Dermis microvascular lymphatic vessel endothelial cell (primary cell): ENCODE measurements around the gene CELA1. TPM values are rescaled to one million over a fixed set of nuclear protein-coding genes. Genes with fewer than 3 reads are reported as not detected.
A peak's percentile ranks its signal among the peaks of the same experiment; 100 is the strongest.
"Not testable (repeated sequence)": the region's sequence is repeated elsewhere in the genome, so short reads cannot be mapped to it uniquely, and the experiment has no call there.

Source experiments
- DNase-seq, 2 donors: peaks; one replicate each; pipeline versions ENCODE4 v3.0.0 to v3.0.0-alpha.2; 2010; ENCODE audit warnings: low read depth in 2 of 2
- total RNA-seq: library from RNA; depleted of rRNA; stranded (reverse); fragments of >200 nt; gene quantifications from 2 replicates; pipeline ENCODE4 v1.2.1, GENCODE V29; 2014

The CELA1 gene
- total RNA-seq, 1 donor from 2014 or later = not detected

DNA sequence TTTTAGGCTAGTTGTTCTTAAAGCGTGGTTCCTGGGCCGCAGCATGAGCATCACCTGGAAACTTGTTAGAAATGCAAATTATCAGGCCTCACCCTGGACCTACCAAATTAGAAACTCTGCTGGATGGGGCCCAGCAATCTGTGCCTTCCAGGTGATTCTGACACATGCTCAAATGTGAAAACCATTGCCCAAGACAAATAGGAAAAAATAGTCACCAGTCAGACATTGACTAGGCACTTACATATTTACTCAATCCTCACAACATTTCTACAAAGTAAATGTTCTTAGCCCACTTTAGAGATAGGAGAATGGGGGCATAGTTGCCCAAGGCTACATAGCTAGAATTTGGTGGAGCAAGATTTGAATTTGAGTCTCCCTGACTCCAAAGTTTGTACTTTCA is 3.3 kb downstream of the CELA1 start:
- DNase-seq = no peak

DNA sequence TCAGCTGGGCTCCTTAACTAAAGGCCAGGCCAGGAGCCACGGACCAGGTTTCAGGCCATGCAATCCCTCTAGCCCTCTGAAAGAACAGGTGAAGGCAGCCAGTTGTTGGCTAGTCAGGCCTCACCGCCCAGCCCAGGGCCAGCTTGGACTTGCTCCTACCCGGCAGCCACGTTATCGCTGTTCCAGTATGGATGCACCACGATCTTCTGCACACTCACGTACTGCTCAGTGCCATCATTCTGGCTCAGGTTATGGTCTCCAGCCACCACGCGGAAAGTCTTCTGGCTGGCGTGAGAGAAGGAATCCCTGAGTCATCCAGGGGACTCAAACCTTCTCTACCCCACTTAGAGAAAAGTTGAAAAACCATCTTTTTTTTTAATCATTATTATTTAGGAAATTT is 4.1 kb downstream of the CELA1 start:
- no peak for DNase-seq

DNA sequence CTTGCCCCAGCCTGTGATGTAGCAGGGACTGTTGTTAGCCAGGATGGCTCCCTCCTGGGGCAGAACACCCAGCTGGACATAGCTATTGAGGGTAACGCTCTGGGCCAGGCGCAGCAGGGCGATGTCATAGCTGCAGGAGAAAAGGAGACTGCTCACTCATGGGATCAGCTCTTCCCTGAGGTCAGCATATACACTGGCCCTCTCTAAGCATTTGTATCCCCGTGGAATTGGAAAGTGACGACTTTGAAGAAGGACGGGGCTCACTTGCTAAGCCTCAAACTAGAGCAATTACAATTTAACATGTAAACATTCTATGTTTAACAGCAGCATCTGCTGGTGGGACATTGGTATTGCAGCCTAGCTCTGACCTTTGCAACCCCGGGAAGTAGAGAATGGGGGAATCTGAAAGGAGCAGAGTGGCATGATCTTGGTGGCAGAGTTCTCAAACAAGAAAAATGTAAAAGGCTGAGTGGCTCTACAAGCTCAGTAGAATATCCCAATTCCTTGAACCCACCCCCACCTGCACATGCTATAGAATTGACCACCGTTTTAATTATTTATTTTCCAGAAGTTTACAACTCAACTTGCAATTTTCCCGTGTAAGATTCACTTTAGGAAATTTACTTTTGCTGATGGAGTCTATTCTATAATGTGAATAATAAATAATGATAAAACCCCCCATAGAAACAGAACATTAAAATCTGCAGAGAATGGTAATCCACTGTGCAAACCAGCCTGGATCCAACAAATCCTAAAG is 5.0 kb downstream of the CELA1 start:
- DNase-seq = peak; percentile 49 to 66

DNA sequence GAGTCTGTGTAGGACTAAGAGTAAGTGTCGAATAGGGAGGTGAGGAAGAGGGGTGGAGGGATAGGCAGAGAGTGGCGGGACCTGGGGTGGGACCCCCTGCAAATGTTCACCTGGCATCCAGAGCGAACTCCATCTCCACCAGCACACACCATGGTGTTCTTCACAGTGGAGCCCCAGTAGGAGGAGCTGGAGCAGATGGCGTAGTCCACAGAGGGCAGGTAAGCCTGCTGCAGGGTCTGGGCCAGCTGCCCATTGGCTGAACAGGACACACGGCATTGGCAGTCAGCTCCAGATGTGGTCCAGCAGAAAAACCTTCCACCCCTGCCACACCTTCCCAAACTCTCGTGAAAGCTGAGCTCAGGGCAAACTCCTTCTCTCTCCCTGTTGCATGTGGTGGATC is 6.7 kb downstream of the CELA1 start:
- DNase-seq = no peak

DNA sequence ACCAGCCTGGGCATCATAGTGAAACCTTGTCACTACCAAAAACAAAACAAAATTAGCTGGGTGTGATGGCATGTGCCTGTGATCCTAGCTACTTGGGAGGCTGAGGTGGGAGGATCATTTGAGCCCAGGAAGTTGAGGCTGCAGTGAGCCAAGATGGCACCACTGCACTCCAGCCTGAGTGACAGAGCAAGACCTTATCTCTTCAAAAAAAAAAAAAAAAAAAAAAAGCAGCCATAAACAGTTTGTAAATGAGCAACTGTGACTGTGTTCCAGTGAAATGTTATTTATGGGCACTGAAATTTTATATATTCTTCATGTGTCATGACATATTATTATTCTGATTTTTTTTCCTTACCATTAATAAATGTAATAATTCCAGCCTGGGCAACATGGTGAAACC is 9.1 kb downstream of the CELA1 start:
- not testable (repeated sequence) for DNase-seq

DNA sequence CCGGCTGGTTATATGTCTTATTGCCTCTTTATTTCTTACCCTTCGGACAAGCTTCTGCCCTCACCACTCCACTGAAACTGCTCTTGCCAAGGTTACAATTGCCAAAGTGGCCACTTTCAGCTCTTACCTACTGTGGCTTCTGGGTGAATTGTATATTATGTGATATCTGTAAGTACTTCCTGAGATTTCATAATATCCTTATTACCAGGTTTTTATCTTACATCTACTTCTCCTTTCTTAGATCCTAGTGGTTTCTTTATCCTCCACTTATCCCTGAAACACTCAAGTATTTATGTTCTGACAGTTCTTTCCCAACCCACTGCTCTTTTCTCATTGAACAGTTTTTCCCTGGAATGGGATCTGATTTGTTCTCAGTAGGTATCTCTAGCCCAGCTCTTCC is 10.5 kb downstream of the CELA1 start:
- DNase-seq = no peak

DNA sequence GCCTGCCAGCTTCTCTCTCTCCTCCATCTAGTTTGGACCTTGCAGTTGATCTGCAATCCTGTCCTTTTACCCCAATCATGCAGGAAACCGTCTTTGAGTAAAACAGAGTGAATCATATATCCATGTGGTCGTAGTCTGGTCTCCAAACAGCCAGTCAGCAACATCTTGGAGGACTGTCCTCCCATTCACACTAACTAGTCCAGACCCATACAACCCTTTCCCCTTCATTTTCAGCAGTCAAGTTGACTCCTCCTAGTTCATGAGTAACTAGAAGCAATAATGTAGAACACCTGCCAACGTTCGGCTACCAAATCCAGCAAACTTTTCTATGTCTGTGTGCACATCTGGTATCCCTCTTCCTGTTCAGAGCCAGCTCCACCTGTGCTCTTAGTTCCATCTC is 11.7 kb downstream of the CELA1 start:
- no peak for DNase-seq

DNA sequence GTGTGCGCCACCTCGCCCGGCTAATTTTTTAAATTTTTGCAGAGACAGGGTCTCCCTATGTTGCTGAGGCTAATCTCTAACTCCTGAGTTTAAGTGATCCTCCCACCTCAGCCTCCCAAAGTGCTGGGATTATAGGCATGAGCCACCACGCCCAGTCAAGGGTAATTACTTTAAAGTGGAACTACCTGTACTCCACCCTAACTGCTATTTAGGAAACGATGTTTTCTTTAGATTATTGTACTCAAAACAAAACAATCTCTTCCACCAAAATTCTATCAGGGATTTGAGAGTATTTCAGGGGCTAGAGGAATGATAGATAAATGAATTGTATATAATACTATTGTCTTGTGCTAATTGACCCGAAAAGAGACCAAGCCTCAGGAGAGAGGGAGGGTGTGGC is 12.9 kb downstream of the CELA1 start:
- no peak for DNase-seq

DNA sequence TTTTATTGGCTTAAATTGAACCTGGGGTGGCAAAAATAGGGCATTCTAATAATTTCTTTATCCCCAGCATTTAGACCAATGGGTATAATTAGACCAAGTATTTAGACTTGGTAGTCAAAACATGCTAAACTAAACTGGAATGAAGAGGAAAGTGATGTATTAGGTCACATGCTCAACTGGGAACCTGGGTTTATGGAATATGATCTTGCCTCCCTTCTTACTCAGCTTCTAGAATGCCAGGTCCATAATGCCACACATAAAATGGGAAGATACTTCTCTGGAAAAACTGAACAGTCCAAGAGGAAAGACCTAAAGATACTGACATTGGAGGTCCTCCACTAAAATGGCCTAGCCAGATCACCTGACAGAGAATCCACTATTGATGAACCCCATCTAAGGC is 16.3 kb downstream of the CELA1 start:
- no peak for DNase-seq

DNA sequence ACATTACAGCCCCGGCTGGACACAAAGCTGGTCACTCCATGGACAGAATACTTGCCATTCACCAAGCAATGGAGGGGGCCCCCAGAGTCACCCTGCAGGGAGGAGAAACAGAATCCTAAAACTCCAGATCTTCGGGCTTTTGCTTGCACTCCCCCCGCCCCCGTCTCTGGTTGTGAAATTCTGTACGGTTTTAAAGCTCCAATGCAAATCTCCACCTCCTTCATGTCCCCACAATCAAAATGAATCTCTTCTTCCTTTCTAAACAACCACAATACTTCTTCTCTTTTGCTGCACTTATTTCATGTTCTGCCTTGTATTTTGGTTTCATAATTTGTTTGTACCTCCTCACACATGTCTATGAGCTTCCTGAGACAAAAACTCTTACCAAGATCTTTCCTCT is 16.7 kb downstream of the CELA1 start:
- no peak for DNase-seq

DNA sequence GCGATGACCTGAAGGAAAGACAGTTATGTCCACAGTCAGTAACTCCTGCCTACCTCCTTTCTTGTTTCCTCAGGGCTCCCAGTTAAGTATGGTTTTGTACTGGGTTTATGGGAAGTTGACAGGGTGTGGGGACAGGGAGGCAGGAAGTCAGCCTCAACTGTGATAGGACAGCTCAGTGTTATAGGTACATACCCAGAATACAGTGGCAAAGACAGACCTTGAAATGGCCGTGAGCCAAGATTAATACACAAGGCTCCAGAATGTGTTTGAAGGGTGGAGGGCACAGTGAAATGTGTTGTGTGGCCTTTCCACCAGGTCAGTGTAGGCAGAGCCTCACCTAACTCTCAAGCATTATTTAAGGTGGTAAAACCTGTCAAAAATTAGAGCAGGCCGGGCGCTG is 17.9 kb downstream of the CELA1 start:
- no peak for DNase-seq

DNA sequence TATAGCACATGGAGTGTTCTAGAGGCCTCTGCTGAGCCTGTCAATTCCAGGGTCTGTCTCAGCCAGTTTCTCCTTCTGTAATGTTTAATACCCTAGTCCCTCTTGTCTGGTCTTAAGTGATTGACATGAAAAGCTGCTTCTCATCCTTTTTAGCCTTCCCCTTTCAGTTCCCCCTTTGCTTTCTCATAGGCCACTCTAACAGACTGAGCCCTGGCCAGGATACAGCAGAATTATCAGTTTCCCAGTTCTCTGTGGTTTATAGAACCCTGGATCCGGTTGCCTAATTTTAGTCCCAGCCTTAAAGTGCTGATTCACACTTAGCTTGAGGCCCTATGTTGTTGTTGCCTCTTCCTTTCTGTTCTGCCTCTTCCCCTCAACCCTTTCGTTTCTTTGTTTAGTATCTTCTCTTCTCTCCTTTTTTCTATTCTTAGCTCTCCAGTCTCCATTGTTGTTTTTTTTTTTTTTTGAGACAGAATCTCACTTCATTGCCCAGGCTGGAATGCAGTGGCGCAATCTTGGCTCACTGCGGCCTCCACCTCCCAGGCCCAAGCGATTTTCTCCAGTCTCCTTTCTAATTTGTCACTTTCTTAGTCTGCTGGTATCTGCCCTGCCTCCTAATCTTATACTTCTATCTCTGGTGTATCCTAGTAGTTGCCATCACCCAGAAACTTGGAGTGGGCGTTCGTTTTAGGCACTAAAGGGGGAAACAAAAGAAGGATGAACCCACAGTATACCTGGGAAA is 19.6 kb downstream of the CELA1 start:
- peak in 1 of 2 donors; percentile 2 for DNase-seq

DNA sequence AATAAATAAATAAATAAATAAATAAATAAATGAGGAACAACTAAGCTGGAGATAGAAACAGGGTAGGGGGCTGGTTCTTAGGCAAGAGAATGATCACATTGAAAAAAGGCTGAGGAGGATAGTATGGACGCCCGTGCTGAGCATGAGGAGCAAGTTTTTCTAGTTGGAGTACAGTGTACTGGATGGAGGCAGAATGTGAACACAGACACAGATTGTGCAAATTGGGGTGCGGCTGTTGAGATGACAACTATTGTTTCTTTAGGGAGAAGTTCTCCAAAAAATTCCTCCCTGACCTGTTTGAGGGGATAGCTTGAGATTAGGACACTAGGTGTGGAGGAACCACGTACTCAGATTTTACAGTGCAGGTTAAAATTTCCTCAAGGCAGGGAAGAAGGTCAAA is 21.5 kb downstream of the CELA1 start:
- no peak for DNase-seq

DNA sequence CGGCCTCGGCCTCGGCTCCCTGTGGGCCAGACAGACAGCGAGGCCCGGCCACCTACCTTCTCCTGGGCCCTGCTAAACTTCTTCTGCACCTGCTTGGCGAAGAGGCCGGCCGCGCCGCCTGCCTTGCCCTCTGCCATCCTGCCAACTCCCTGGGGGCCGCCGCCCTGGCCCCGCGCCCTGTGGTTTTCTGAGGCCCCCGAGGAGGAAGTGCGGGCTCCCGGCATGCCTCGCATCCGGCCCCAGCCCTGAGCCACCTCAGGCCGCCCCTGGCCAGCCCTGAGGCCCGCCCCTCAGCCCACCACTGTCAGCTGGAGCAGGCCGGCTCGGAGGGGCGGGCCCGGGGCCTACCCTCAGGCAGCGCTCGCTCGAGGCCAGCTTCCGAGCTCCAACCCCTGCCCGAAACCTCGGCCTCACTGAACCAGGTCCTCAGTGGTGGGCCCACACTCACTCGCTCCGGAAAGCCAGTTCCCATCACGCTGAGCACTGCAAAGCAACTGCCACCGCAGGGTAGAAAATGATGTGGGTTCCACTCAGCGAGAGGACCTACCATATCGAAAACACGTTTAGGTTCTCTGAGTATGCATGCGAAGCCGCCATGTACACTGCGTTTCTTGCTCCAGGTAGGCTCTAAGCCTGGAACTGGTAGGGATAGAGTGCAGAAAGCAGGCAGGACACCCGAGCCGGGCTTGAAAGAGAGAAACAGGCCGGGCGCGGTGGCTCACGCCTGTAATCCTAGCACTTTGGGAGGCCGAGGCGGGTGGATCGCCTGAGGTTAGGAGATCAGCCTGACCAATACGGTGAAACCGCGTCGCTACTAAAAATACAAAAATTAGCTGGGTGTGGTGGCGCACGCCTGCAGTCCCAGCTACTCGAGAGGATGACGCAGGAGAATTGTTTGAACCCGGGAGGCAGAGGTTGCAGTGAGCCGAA is 22.2 kb downstream of the CELA1 start, which contains the start of gene BIN2:
TSS of gene BIN2 (minus strand) at position 209 of the 930 bp plus-strand sequence. CDS start at position 137, 72 bp downstream.
- no peak for DNase-seq

DNA sequence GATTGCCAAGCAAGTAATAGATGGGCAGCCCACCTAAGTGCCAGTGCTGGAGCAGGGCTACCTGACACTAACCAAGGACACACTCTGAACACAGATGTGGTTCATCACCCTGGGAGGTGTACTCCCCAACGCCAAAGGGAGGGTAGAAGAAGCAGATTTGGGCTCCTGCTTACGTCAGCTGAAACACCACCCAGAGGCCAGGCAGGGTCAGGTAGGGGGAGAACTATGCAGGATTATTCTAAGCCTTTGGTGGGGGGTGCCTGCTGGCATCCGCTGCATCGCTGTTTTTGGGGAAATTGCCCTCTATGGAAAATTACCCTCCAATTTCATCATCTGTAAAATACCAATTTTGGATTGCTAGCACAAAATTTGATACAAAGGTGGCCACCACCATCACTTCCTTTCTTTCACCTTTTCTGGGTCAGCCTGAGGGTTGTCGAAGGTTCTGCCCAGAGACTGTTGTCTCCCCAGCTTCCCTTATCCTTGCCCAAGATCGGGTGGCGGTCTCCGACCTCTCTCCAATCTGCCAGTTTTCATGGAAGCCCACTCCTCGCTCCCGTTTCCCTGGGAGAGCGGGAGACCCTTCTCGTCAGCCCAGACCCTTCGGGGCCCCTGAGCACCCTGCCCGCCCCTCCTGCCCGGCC is 23.0 kb downstream of the CELA1 start:
- DNase-seq = no peak

DNA sequence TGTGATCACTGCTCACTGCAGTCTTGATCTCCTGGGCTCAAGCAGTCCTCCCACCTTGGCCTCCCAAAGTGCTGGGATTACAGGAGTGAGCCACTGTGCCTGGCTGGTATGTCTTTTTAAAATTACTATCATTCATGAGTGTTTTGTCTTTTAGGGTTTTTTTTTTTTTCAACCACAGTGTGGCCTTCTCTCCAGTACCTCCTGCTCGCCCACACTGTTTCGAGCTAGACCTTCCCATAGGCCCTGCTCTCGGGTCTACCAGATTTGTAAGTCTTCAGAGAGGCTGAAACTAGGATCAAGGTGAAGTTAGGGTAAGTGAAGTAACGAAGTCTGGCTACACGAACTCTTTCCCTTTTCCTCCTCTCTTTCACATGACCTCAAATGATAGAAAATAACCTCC is 24.0 kb downstream of the CELA1 start:
- DNase-seq = no peak

DNA sequence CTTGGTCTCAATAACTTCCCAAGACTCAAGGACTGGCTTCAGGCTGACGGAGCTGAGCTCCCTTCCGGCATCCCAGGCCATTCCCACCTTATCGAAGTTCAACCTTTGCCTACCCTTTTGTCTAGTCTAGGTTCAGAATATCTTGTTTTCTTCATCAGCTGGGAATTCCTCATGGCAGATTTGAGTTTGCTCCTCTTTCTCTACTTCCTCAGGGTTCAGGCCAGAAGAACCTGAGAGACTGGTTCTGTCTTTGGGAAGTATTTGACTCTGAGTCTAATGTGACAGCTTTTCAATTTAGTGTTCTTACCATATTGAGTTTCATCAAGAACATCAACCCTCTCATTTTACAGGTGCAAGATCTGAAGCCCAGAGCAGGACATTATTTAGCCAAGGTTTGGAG is 24.6 kb downstream of the CELA1 start:
- DNase-seq = no peak

DNA sequence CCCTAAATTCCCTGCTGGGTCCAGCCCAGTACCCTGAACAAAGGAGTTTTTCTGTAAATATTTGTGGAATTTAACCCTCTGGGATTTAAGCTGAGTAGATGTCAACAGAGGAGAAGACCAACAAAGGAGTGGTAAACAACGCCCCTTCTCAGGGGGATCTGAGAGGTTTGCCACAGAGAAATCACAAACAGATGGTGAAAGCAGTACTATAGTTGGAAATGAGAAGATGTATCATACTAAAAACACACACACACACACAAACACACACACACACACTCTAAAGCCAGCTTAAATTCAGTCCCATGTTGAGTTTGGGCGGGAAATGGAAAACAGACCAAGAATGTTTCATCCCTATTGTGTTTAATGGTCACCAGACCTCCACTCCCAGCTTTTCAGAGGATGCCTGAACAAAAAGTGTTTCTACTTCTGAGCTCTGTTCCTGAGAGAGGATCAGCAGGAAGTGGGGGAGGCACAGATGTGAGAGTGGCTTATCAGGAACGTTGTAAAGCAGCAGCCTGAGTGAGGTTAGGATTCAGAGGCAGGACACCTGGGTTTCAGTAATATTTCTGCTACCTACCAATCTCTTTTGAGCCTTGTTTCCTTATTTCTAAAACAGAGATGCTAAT is 25.7 kb downstream of the CELA1 start:
- no peak for DNase-seq

DNA sequence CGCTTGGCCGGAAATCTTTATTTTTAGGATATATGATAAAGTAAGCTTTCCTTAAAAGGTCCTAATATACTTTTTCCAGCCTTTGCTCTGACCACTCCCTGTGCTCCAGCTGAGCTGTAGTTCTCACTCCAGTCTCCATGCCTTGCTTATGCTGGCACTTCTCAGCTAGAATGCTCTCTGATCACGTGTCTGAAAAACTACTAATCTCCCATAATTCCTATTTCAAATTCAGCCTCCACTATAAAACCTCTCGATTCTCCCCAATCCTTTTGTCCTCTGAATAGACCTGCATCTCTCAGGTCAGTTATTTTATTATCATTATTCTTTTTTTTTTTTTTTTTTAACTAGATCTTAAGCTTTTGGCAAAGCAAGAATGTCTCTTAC is 26.2 kb downstream of the CELA1 start:
- DNase-seq = no peak

DNA sequence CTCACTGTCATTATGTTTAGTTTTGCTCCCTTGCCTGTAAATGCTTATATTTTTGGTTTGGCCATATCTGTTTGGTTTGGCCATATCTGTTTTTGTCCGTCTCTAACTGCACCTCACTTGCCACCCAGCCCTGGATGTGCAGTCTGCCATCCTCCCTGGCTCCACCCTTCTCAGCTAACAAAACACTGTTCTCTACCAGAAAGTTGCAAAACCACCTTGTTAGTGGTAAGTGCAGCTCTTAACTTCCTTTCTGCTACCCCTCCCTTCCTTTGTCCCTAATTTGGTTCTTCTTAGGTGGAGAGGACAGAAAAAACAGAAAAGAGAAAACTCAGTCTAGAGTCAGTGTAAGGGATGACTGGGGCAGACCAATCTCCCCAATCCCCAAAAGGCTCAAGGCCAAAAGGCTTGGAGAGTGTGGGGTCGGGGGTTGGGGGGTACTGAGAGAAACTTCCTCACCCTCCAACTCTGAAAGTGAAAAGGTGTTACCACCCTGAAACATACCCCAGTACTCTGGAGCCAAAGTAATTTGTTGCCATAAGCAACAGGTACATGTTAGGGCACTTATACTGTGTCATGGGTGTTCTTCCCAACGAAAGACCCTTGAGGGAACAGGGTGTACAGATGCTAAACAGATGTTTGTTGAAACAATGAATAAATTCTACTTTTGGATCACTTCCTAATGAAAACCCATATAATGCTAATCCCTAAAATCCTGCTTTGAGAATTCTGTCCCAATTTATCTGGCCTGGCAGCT is 27.5 kb downstream of the CELA1 start:
- DNase-seq = no peak
